ENCODE measurements around the gene DLX2.
"Not testable (repeated sequence)": the region's sequence is repeated elsewhere in the genome, so short reads cannot be mapped to it uniquely, and the experiment has no call there.

DLX2 gene

GRCh38 chr2:172081221-172082022 is 21.3 kb downstream of the DLX2 start:
- DNase-seq: no peak

DNA sequence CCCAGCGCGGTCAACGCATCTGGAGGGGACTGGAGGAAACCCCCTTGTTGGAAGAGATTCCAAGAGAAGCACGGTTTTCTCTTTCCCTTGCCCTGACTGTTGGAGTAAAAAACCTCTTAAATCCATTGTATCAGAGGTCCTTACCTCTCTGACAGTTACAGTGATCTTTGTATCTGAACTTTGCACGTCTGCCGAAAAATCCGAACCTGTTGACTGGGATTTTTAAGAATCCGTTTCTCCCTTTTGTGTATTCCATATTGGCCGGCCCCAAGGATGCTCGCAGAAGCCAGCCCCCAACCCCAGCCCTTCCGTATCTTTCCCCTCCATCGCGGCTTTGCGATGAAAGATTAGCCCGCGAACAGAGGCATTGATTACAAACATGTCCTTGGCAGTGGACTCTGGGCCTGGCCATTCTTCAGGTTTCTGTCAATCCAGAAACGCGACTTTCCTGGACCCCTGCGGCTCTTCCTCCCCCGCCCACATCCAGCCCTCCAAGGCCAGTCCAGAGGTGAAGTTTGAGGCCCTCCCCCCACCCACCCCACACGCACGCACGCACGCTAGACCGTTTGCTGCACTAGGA is 22.0 kb downstream of the DLX2 start:
- no peak for DNase-seq

DNA sequence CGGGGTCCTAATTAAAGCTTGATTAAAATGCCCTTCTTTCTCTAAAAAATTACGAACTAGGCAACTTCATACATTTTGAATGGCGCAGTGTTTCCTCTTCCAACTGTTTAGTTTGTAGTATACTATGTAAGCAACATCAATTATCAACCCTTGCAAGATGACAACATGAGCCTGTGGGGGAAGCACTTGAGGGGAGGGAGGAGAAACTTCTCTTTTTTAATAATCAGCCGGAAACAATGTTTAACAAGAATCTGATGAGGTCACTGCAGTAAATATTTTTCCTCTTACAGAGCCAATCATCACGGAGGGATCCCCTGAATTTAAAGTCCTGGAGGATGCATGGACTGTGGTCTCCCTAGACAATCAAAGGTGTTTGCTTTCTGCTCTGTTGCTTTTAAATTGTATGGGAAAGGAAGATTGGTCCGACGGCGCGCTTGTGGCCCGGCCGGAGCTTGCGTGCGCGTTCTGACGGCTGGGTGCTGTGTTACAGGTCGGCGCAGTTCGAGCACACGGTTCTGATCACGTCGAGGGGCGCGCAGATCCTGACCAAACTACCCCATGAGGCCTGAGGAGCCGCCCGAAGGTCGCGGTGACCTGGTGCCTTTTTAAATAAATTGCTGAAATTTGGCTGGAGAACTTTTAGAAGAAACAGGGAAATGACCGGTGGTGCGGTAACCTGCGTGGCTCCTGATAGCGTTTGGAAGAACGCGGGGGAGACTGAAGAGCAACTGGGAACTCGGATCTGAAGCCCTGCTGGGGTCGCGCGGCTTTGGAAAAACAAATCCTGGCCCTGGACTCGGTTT is 22.7 kb downstream of the DLX2 start:
- DNase-seq: no peak

GRCh38 chr2:172079416-172079815 is 23.3 kb downstream of the DLX2 start:
- DNase-seq: no peak

DNA sequence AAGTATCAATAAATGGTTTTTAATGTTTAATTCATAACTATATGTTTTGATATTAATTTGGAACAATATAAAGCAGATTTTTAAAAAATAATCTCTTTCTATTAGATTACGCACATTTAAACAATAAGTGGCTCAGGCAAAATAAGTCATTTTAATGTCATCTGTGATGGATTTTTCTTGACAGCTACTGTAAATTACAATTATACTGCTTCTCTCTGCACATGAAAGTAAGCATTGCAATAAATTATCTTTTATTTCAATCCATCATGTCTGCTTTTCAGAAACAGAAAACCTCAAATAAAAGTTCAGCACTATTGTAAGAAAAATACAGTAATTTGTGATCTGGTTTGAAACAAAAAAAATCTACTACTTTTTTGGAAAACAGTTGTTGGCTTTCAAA is 28.4 kb downstream of the DLX2 start:
- no peak for DNase-seq

- no peak for DNase-seq
These were observed 29.2 kb downstream of the DLX2 start for GRCh38 chr2:172073518-172073917.

DNA sequence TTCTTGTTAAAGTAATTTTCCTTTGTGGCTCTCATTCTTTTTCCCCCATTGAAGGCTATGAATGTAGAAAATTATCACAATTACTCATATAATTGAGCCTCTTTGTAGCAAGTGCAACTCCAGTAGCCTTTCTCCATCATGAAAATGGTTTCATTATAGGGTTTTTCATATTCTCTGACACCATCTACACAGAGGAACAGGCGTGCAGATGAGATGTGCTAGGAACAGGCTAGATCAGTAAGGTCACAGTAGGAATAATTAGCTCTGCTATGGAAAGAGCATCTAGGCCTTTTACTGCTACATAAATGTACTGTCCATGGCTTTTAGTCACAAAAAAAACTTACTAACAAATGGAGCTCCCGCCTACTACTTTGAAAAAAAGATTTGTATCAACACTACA is 30.0 kb downstream of the DLX2 start:
- DNase-seq: no peak

GRCh38 chr2:172072303-172072702 is 30.4 kb downstream of the DLX2 start:
- DNase-seq: peak in 1 of 3 experiments; percentile 80

- DNase-seq: no peak
These were observed 31.8 kb downstream of the DLX2 start for GRCh38 chr2:172070936-172071335.

DNA sequence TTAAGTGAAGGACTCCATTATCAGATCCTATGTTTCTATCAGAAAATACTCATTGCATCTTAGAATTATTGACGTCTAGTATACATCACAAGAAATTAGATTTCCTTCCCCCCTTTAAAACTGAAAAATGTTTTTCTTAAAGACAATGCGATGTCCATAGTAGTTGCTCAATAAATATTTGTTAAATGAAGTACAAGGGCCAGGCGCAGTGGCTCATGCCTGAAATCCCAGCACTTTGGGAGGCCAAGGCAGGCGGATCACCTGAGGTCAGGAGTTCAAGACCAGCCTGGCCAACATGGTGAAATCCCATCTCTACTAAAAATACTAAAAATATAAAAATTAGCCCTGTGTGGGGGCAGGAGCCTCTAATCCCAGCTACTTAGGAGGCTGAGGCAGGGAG is 34.8 kb downstream of the DLX2 start:
- DNase-seq: not testable (repeated sequence)

- no peak for DNase-seq
These were observed 36.3 kb downstream of the DLX2 start for GRCh38 chr2:172066394-172066886.

DNA sequence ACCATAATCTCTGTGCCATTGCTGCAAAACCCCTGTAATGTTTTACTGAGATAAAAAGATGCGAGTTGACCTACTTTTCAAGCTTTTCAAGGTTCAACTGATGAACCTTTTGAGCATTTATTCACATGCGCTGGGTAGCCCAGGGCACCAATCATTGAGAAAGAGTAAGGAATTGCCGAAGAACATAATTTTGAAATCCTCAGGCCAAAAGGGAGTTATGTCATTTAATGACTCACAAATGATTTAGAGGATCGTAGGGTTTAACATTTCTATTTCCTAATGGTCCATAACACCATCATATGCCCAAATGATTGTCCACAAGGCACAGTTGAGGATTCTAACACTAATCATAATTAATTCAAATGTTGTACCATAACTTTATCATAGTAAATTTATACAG is 37.6 kb downstream of the DLX2 start:
- DNase-seq: no peak

- no peak for DNase-seq
These were observed 39.3 kb downstream of the DLX2 start for GRCh38 chr2:172063446-172063845.

DNA sequence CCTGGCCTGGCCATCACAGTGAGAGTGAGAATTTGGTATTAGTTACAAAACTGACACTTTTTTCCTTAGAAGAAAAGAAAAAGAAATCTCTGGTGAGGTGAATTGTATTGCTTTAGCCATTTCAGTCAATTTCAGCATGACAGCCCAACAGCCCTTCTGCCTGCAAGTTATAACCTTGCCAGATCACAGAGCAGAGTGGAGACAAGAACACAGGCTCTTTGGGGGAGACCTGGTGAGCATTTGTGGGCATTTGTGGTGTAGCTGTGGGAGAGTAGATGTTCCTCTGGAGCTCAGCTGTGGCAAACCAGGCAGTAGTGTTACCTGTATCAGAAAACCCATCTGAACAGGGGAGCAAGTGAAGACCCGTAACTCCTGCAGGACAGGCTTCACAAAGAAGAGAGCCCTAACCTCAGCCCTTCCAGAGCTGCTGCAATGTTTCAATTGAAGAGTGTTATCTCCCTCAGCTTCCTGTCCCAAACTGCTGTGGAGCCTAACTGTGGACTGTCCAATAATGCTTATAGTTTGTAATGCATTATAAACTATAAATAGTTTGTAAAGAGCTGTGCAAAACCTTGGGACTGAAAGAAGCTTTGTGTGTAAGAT is 40.2 kb downstream of the DLX2 start:
- DNase-seq: no peak

DNA sequence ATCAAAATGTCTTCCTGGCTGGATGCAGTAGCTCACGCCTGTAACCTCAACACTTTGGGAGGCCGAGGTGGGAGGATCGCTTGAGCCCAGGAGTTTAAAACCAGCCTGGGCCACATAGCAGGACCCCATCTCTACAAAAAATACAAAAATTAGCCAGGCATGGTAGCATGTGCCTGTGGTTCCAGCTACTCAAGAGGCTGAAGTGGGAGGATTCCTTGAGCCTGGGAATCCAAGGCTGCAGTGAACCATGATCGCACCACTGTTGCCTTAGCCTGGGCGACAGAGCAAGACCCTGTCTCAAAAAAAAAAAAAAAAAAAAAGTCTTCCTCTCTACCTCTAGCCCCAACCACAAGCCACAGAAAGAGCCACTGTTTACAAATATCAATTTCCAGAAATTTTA is 42.6 kb downstream of the DLX2 start:
- not testable (repeated sequence) for DNase-seq

GRCh38 chr2:172058660-172059059 is 44.0 kb downstream of the DLX2 start:
- no peak for DNase-seq

- DNase-seq: no peak
These were observed 46.4 kb downstream of the DLX2 start for GRCh38 chr2:172056293-172056692.

- DNase-seq: peak in 2 of 3 experiments; percentile 0 to 74
These were observed 49.2 kb downstream of the DLX2 start for GRCh38 chr2:172053486-172053885.

- peak in 2 of 3 experiments; percentile 18 to 75 for DNase-seq
These were observed 50.4 kb downstream of the DLX2 start for GRCh38 chr2:172052000-172052983.

DNA sequence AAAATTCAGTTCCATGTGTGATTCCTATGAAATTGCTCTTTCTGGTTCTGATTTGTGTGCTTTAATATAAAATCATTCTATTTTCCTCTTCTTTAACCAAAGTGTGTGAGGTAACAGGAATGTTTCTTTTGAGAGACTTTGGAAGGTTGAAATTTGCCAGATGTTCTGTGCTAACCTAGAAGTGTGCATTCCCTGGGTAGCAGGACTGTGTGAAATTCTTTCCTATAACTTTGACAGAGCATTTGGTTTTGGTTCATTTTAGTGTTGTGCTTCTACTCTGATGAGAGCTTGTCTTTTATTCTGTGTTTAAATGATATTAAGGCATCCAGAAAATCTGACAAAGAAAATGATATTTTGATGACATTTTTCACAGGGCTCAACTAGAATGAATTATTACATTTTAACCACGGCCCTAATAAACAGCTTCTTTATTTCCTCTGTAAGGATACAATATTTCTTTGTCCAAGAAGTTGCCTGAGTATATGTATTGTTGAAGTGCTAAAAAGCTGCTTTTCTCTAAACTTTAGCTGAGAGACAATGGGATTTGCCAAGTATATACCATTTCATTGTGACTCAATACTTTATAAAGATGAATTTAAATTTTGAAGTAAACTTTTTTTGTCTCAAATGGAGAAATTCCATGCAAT is 52.1 kb downstream of the DLX2 start:
- no peak for DNase-seq

DNA sequence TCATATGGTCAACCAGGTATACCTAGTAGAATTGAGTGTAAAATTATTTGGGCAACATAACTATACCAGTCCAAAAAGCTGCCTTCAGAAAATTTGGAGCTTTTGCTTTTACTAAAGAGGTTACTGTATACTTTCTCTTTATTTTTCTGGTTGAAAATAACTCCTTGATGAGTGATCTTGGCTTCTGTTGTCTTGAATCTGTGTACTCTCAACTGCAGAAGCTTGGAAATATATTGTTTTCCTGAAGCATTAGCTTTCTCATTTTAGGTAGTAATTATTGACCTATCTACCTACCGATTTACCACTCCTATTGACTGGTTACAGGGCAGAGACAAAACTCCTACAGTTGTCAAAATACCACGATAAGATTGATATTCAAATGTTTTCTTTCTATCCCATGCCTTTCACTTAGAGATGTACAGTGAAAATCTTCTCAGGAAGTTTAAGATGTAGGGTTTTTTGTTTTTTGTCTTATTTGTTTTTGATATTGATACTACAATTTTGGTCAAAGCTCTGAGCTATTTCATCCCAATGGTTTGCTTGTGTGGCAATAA is 53.1 kb downstream of the DLX2 start:
- DNase-seq: no peak

Data from NCI-H1417 (cell line).